HepG2 (cell line): ENCODE data around the gene MRS2. TPM values are rescaled to one million over a fixed set of nuclear protein-coding genes. Genes with fewer than 3 reads are reported as not detected.

Experiments used
- ARNT2 ChIP-seq: sonication (generic); formaldehyde crosslinking; IDR thresholded peaks from 2 replicates; pipeline ENCODE4 v1.8.0; 2022; ENCODE audit warnings: mild to moderate bottlenecking, low read depth, missing genetic modification reagents, moderate library complexity
- DZIP1 ChIP-seq: sonication (generic); formaldehyde crosslinking; IDR thresholded peaks from 2 replicates; pipeline ENCODE4 v1.5.0; 2020; ENCODE audit warnings: mild to moderate bottlenecking, missing genetic modification reagents
- FOXO4 ChIP-seq: sonication (generic); formaldehyde crosslinking; conservative IDR thresholded peaks from 2 replicates; pipeline ENCODE4 v1.8.1; 2023; ENCODE audit warnings: missing genetic modification reagents
- MED8 ChIP-seq: sonication (generic); formaldehyde crosslinking; IDR thresholded peaks from 2 replicates; pipeline ENCODE4 v1.8.1; 2023; ENCODE audit warnings: mild to moderate bottlenecking, missing genetic modification reagents; ENCODE audit not compliant: insufficient replicate concordance
- PBX2 ChIP-seq: IDR thresholded peaks from 2 replicates; pipeline ENCODE4 v1.6.1; 2016; ENCODE audit warnings: control low read depth
- RAD21 ChIP-seq: fragments of 450-650 bp; formaldehyde crosslinking; IDR thresholded peaks from 2 replicates; pipeline ENCODE4 v1.5.0; 2020; ENCODE audit warnings: mild to moderate bottlenecking
- SIN3A ChIP-seq: IDR thresholded peaks from 2 replicates; pipeline ENCODE4 v1.6.1; 2011; ENCODE audit warnings: low read depth, mild to moderate bottlenecking, control low read depth, low read length, borderline replicate concordance
- ZMAT3 ChIP-seq: sonication (generic); formaldehyde crosslinking; conservative IDR thresholded peaks from 2 replicates; pipeline ENCODE4 v1.7.0; 2021; ENCODE audit warnings: missing genetic modification reagents
- ZNF563 ChIP-seq: sonication (generic); formaldehyde crosslinking; IDR thresholded peaks from 2 replicates; pipeline ENCODE4 v1.8.0; 2022; ENCODE audit warnings: mild to moderate bottlenecking, moderate library complexity, missing genetic modification reagents
- ZNF749 ChIP-seq: sonication (generic); formaldehyde crosslinking; IDR thresholded peaks from 2 replicates; pipeline ENCODE4 v1.8.0; 2022; ENCODE audit warnings: mild to moderate bottlenecking, missing genetic modification reagents, moderate library complexity, borderline replicate concordance
- polyA plus RNA-seq, 8 experiments: library from polyadenylated mRNA; depleted of rRNA in 3 of 8; stranded (reverse) in 7 of 8; unstranded in 1 of 8; fragments of >200 nt; fragmentation: Illumina TruSeq in 4 of 8; extraction: Trizol in 4 of 8; gene quantifications; 2 replicates each; pipeline versions ENCODE4 v1.2.1 to v1.2.3, GENCODE V29; 2011 to 2016; ENCODE audit warnings: low read depth in 4 of 8, missing spikeins in 1 of 8, mixed read lengths in 1 of 8; ENCODE audit not compliant: insufficient read depth in 1 of 8
- total RNA-seq, 5 experiments: library from RNA; depleted of rRNA; stranded (reverse); fragments of >200 nt; fragmentation: Illumina TruSeq; extraction: Trizol; gene quantifications; 2 replicates each; pipeline ENCODE4 v1.2.3, GENCODE V29; 2016; ENCODE audit warnings: low read depth in 1 of 5

Gene MRS2
- total and polyA plus RNA-seq, 2 of the 13 experiments (the other 11 are each of a cell fraction or from before 2014, with no cell fraction given), result 31.1 to 83.8 TPM

GRCh38 chr6:24358219-24358821 lies 44.4 kb upstream of the MRS2 start (continued):
- TF ChIP-seq DZIP1 (CRISPR knock-in tag) (0 out of 2 replicates have a peak, but pooled peaks have one; percentile 45), ZNF749 (CRISPR knock-in tag) (0 out of 2 replicates have a peak, but pooled peaks have one; percentile 42), ARNT2 (CRISPR knock-in tag) (0 out of 2 replicates have a peak, but pooled peaks have one; percentile 11), PBX2 (no peak), ZNF563 (CRISPR knock-in tag) (peak; percentile 5; the same call in 1 of the 2 replicates), ZMAT3 (CRISPR knock-in tag) (0 out of 2 replicates have a peak, but pooled peaks have one; percentile 3), MED8 (CRISPR knock-in tag) (no peak), RAD21 (CRISPR knock-in tag) (no peak), FOXO4 (no peak), SIN3A (0 out of 2 replicates have a peak, but pooled peaks have one; percentile 4)
